GM19372 (cell line): ENCODE data around the gene MACROD2.

ENCODE experiments used
- ATAC-seq: cut with Tn5 transposase; IDR thresholded peaks from one replicate; pipeline ENCODE4 v1.9.1; 2021; ENCODE audit warnings: mild to moderate bottlenecking, low read depth, moderate library complexity; ENCODE audit not compliant: unreplicated experiment

MACROD2 gene

DNA sequence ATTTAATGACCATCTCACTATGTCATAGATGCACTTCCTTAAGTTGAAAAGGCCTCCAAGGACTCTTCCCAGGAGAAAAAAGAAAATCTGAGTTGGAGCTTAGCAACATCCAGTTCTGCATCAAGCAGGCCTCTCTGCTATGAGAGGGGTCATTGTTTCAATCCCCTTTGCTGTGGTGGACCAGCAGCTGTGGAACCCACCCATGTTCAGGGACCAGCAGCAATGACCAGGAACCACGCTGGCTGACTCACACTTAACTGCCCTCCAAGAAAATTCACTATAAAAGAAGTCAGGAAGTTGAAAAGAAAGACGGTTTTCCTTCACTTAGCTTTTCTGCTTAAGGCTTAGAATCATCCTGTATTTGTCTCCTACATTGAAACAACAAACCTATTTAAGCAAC, 1404.5 kb downstream of the MACROD2 start:
- ATAC-seq, result no peak

DNA sequence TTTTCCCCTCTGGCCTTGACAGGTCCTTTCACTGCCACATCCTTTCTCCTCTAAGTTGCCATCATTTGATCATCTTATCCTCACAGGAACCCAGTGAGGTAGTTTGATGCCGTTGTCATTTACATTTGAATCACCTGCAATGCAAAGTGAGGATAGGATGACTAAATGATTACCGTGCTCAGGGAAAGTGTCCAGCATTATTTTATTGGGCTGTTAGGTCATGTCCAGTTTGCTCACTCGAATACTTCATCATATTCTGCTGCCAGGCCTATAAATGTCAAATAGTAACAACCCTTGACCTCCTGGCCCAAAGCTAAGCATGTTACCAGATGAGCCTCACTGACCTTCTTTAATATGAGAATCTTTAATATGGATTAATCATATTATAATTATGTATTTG, 1410.8 kb downstream of the MACROD2 start:
- ATAC-seq, result no peak

DNA sequence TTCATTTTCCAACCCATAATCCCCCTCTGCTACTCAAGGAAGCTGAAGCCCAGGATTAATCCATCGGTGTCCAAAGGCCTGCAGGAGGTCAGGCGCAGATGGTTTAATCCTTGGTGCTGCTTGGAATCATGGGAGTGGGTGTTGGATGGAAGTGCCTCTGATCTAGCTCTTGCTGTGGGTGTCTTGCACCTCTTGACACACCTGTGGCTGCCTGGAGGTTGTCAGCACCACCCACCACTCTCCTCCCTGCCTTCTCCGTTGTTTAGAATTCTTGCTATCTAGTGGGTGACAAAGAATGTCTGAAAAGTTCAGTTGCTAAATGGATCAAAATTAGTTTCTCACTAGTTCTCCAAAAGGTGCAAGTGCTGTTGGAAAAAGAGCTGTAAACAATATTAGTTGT, 1416.5 kb downstream of the MACROD2 start:
- no peak for ATAC-seq

DNA sequence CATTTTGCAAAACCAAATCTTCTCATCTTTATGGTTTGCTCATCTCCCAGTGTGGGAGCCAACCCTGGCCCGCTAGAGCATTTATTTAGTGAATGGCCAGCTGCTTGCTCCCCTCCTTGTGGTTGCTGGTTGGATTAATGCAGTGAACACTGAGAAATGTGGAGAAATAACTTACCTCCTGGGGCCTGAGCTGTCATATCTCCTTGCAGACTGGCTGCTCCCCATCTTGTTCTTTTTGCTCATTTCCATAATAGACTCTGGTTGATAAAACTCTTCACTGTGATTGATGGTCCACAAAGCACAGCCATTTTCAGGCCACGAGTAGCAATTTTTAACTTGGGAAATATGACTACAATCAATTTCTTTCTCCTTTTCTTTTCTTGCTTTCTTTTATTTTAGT, 1420.6 kb downstream of the MACROD2 start:
- ATAC-seq, result no peak

DNA sequence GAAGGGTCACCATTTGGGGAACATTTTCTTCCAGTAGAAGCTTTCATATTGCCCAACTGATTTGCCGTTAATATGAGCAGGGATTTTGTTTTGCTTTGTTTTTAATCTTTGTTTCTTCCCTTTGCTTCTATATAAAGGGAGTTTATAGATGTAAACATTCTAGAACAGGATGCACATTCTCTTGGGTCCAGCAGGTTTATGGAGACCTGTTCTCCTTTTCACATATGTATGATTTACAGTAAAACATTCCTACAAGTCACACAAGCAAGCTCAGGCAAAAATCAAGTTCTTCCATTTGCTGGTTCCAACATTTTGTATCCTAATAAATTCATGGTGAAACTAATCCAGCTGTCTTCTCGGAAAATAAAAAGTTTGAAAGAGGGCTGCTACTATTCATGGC, 1424.5 kb downstream of the MACROD2 start:
- no peak for ATAC-seq

DNA sequence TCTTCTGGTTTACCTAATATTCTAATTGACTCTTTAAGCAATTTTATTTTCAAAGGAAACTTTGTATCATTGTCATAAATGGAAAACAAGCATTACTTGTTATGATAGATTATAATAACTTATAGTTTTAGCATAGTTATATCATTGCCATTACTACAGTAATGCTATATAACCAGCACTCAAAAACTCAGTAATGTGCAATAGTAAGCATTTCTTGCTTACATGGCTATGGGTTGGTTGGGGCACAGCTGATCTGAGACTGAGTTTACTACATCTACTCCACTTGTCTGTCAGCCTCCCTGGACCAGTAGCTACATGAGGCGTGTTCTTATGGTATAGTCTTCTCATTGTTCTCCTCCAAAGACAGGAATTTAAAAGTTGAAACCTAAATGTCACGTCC, 1427.7 kb downstream of the MACROD2 start:
- ATAC-seq, result no peak

DNA sequence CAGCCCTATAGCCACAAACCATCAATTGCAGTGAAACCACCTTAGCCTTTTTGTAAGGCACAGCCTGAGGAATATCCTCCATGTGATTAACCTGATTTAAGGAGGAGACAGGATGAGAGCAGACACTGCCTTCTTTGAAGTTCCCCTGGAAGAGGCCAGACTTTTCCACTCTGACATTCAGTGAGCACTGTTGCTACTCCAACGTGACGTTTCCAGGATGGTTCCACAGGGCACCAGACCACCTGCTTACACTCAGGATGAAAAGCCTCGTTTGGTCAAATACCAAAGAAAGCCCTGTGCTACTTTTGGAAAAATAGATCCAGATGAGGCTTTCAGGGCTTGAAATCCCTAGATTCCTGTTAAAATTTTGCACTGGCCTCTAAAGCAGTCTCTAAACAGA, 1444.2 kb downstream of the MACROD2 start:
- no peak for ATAC-seq

DNA sequence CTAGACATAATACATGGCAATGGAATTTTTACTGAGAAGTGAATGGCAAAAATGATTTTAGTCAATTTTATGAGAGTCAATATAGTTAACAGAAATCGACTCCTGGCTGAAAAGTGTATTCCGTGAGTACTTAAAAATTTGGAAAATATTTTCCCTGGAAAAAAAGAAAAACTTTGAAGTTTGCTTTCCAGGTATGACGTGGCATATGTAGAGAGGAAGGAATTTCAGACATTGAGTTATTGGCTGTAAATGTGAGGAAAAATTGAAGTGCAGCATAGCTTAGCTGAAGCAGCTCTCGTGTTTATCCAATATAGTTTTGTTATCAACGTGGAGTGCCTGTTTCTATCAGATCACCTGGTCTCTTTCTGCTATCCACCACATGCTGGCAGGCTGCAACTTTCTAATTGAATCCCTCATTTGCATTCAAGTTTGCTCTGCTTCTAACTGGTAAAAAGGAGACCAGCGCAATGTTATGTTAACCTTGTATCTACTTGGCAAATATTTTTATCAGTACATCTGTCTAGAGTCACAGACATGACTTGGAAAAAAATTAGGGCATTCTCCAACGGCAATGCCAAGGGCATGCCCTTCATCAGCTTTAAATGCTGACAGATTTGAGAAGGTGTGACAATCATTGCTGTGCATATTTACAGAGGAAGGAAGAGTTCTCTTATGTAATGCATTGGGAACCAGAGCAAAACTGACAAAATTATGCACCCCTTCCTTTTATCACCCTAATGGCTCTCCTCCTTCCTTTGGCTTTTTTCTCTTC, 1444.9 kb downstream of the MACROD2 start:
- no peak for ATAC-seq

DNA sequence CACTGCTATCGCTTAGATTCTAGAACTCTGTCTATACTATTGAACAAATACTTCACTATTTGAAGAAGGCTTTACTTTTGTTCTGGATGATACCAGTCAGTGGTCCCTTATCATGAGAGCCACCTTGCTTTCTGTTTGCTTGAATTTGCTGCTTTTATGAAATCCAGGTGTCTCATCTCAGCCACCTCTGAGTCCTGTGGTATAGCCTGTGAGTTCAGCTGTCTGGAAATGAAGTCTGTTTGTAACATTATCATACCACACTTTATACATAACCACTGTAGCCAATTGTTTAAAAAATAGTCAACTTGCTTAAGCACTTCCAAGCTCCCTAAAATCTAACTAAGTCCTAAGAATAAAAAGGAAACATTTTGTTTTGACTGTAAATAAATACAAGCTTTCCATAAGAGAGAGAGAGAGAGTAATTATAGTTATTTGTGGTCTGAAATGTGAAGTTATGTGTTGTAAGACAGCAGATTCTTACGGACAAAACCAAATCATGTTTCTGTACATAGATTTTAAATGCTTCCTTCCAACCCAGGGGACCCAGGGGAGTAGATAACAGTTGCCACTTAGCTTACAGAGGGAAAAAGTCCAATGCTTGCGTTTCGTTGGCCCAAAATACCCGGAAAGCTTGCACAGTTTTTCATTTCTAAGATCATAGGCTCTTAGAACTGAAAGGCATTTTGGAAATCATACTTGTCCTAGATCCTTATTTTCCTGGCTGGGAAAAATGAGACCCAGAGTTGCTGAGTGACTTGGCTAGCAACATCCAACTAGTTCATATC, 1449.9 kb downstream of the MACROD2 start:
- no peak for ATAC-seq

DNA sequence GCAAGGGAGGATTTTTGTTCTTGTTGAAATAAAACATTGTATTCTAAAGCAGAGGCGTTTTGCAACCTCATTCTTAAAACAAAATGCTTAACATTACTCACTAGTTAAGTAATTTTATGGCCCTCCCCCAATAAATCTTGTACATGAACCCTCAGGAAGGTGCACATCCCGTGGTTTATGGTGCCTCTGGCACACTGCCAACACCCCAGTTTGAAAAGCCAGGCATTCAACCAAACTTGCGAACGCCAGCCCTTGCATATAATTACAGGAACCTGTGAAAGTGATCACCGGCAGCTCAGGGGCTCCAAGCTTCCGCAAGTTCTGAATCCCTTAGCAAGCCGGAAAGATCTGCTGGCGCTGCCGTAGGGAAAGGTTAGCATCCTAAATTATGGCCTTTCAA, 1451.1 kb downstream of the MACROD2 start:
- no peak for ATAC-seq

DNA sequence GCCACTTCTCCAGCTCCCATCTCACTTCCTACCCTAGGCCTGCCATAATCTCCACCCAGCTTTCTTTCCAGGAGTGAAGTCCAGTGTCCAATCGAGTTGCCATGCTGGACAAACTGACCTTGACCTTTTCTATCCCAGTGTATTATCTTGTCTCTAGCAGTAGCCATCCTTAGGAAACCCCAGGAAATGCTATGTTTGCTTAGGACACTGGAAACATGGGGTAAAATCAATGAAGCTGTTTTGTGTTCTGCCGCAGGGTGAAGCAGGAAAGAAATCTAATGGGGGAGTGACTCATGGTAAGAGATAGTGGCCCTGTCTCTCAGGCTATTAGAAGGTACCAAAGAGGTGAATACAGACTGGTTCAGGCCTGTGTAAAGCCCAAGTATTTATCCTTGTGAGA, 1452.2 kb downstream of the MACROD2 start:
- no peak for ATAC-seq

DNA sequence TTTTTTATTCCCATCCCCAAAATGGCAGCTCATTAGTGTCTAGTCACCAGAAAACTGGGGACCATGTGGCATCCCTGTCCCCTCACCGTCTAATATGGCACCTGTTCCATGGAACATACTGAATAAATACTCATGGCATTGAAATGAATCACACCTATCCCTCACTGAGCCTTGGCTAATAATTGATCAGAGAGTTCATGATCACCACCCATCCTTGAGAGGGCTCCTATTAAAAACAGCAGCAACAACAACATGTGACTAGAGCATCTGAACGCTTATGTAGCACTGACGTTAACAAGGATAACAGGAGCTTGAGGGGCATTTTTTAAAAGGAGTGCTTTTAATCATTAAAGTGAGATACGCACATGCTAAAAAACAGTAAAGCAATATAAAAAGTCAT, 1453.7 kb downstream of the MACROD2 start:
- no peak for ATAC-seq

DNA sequence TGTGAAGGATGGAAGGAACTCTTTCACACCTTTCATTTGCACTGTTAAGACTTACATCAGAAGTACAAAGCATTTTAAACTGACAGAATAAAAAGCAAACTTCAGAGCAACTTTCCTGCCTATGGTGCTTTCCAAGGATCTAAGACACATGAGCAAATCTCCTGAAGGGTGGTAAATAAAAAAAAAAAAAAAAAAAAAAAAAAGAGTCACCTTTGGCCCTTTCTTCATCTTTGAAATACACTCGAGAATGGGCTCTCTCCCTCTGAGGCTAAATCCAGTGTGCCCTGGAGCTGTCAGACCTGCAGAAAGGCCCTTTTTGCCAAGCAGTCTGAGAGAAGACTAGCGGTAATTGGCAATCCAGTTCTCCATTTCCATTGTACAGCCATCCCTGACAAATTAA, 1455.9 kb downstream of the MACROD2 start:
- ATAC-seq, result no peak

DNA sequence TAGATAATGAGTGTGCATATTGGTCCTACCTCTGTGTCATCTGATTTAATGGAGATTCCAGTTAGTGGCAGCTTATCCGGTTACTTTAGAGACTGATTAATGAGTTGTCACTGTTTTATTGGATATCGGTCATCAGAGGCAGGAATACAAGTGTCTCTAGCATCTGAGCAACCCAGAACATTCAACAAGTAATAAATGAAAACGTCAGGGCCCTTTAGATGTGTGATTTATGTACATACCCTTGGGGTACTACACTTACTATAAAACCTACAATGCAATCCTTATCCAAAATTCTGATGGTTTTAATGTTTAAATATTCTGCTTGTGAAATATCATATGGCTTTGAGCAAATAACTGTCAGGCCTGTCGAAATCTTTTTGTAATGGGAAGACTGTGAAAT, 1460.0 kb downstream of the MACROD2 start:
- no peak for ATAC-seq

DNA sequence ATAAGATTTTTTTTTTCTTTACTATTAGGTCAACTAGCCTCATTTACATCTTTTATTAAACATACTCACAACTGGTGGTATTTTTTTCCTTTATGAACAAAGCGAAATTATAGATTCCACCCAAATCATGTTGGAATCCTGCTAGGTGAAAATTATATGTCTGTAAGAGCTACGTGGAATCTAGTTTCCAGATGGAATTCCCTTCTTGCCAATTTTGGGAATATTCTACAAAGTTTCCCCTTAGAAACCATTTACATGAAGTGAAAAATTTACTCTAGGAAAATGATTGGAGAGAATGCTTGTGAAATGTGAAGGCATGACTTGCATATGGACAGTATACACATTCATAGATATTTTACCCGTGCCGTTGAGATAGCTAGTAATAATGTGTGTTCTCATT, 1466.6 kb downstream of the MACROD2 start:
- ATAC-seq, result no peak

DNA sequence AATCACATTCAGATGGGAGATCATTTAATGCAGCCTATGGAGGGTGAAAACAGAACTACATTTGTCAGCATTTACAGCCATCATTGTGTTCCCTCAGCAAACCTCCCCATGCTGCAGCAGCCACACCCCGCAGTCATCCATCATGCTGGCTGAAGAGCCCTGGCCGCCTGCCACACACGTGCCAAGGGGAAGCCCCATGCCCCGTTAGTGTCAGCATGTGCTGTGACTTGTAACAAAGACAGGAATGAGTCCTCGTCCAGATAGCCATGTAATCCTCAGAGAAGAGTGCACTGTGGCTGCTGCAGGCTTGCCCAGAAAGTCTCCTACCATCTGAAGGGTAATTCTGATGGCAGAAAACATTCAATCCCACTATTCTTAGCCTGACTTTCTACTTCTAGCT, 1480.2 kb downstream of the MACROD2 start:
- ATAC-seq, result no peak

DNA sequence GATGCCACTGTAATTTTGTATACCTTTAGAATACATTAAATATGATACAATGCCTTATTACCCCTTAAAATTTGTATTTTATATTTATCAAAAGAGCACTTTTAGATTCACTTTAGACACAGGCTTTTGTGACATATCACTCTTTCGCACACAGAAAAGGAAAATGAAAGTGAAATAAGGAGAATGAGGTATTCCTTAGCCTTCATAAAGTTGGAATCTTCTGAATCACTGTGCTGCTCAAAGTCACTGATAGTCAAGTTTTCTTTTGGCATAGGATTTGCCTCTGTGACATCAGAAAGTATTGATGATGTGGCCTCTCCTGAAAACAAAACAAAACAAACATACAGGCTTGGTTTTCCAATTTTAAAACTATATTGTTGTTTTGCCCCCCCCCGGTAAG, 1480.9 kb downstream of the MACROD2 start:
- no peak for ATAC-seq

DNA sequence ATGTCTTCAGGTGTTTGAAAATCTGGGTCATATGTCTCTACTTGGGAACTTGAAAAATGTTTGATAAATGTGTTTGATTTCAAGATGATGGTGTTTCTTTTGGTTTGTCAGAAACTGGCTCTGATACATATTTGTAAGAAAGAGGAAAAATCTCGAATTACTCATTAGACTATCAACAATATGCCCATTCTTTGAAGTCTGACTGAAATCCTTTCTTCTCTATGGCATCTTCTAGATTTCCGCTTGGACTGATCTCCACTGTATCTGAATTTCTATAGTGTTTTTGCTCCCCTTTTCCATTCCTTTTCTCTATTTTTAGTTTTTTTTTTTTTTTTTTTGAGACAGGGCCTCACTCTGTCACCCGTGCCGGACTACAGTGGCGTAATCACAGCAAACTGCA, 1481.5 kb downstream of the MACROD2 start:
- ATAC-seq, result no peak

DNA sequence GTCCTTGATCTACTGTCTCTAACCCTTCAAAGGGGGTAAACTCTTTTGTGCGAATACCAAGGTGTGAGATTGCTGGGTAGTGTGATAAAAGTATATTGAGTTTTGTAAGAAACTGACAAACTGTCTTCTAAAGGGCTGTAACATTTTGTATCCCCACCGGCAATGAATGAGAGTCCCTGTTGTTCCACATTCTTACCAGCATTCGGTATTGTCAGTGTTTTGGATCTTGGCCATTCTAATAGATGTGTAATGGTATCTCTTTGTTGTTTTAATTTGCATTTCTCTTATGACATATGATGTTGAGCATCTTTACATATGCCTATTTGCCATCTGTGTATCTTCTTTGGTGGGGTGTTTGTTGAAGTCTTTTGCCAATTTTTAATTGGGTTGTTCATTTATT, 1487.2 kb downstream of the MACROD2 start:
- no peak for ATAC-seq

DNA sequence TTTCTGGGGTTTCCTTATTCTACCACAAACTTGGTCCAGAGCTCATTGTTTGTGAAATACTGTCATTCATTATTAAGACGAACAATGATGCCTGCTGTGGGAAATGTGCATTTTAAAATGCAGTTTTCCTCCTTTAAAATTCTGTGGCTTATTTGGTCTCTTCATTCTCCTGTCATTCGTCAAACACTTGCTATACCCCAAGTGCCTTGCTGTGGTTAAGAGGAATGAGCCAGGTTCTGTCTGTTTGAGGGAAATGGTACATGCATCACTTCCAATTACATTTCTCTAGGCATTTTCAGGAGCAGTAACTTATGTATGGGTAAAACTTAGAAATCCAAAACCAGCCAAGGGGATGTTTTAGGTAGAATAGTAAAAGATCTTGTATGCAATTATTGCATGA, 1490.2 kb downstream of the MACROD2 start:
- ATAC-seq, result no peak

DNA sequence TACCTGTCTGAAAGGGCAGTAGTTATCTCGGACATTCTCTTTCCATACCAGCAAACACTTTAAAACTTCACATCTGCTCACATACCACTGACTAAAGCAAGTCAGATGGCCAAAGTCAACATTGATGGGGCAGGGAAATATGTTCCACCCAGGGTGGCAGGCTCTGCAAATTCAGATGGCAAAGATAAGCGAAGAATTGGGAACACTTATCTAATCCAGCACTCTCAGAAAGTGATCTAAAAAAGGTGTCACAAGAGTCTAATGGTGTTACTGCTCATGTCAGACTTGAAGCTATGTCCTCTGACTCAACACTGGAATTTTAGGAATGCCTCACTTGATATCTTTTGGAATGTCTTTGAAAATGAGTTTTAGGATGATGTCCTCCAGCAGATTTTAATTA, 1491.7 kb downstream of the MACROD2 start:
- ATAC-seq, result no peak

DNA sequence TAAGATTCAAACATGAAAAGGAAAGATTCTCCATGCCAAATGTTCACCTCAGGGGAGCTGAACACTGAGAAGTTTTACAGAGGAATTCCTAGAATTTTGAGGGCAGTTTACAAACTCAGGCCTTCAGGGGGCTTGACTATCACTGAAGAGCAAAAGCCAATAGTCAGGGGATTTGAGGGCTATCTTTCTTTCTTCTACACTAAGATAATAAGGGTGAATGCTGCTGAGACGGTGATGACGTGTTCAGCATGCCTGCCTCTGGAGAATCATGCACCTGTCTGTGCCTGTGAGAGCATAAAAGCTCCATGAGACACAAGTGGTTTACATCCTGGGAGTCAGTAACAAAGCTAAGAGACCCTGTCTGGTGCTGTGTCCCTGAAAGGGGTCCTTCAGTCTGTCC, 1492.4 kb downstream of the MACROD2 start:
- no peak for ATAC-seq
